SK-N-SH treated with all-trans-retinoic acid at 6 μM for 48 hours (cell line): ENCODE results near the gene VAMP1.
"Not testable (repeated sequence)": the region's sequence is repeated elsewhere in the genome, so short reads cannot be mapped to it uniquely, and the experiment has no call there.

Source experiments
- ARNTL ChIP-seq: fragments of 450-650 bp; formaldehyde crosslinking; IDR thresholded peaks from 2 replicates; pipeline ENCODE4 v1.5.0; 2020; ENCODE audit warnings: low read depth, mild to moderate bottlenecking, moderate library complexity, borderline replicate concordance
- BACH2 ChIP-seq: fragments of 250-450 bp; sonication (Bioruptor Pico); IDR thresholded peaks from 2 replicates; pipeline ENCODE4 v1.9.0; 2021; ENCODE audit warnings: mild to moderate bottlenecking, borderline replicate concordance
- GLIS3 ChIP-seq: fragments of 250-450 bp; sonication (Bioruptor Pico); IDR thresholded peaks from 2 replicates; pipeline ENCODE4 v1.5.0; 2020; ENCODE audit warnings: mild to moderate bottlenecking, moderate library complexity
- PATZ1 ChIP-seq: fragments of 250-450 bp; sonication (Bioruptor Pico); IDR thresholded peaks from 2 replicates; pipeline ENCODE4 v1.8.0; 2020; ENCODE audit warnings: mild to moderate bottlenecking, moderate library complexity, borderline replicate concordance
- RARB ChIP-seq: fragments of 250-450 bp; sonication (Bioruptor Pico); IDR thresholded peaks from 2 replicates; pipeline ENCODE4 v1.8.0; 2021; ENCODE audit warnings: mild to moderate bottlenecking, moderate library complexity
- TCF4 ChIP-seq: fragments of 250-450 bp; sonication (Bioruptor Pico); IDR thresholded peaks from 2 replicates; pipeline ENCODE4 v1.8.0; 2021; ENCODE audit warnings: mild to moderate bottlenecking, moderate library complexity, borderline replicate concordance
- TOX ChIP-seq: fragments of 250-450 bp; sonication (Bioruptor Pico); IDR thresholded peaks from 2 replicates; pipeline ENCODE4 v1.8.0; 2021; ENCODE audit warnings: mild to moderate bottlenecking, moderate library complexity, borderline replicate concordance
- ZC3H10 ChIP-seq: fragments of 250-450 bp; sonication (Bioruptor Pico); IDR thresholded peaks from 2 replicates; pipeline ENCODE4 v1.5.1; 2021; ENCODE audit warnings: mild to moderate bottlenecking, moderate library complexity
- ZFP30 ChIP-seq: fragments of 450-650 bp; formaldehyde crosslinking; IDR thresholded peaks from 2 replicates; pipeline ENCODE4 v1.5.0; 2022; ENCODE audit warnings: mild to moderate bottlenecking, moderate library complexity
- ZNF565 ChIP-seq: fragments of 450-650 bp; formaldehyde crosslinking; conservative IDR thresholded peaks from 2 replicates; pipeline ENCODE4 v1.5.0; 2020; ENCODE audit warnings: low read depth, mild to moderate bottlenecking, moderate library complexity
- ZNF70 ChIP-seq: fragments of 450-650 bp; formaldehyde crosslinking; IDR thresholded peaks from 2 replicates; pipeline ENCODE4 v1.5.0; 2020; ENCODE audit warnings: mild to moderate bottlenecking, moderate library complexity

DNA sequence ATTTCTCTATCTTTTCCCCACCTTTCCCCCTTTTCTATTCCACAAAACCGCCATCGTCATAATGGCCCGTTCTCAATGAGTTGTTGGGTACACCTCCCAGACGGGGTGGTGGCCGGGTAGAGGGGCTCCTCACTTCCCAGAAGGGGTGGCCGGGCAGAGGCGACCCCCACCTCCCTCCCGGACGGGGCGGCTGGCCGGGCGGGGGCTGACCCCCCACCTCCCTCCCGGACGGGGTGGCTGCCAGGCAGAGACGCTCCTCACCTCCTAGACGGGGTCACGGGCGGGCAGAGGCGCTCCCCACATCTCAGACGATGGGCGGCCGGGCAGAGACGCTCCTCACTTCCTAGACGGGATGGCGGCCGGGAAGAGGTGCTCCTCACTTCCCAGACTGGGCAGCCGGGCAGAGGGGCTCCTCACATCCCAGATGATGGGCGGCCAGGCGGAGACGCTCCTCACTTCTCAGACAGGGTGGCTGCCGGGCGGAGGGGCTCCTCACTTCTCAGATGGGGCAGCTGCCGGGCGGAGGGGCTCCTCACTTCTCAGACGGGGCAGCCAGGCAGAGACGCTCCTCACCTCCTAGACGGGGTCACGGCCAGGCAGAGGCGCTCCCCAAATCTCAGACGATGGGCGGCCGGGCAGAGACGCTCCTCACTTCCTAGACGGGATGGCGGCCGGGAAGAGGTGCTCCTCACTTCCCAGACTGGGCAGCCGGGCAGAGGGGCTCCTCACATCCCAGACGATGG, 4.9 kb upstream of the VAMP1 start:
- not testable (repeated sequence) for TF ChIP-seq TOX (CRISPR knock-in tag); RARB (CRISPR knock-in tag); BACH2 (CRISPR knock-in tag); PATZ1; GLIS3; ZNF70 (CRISPR knock-in tag); ZC3H10 (CRISPR knock-in tag); ZFP30 (CRISPR knock-in tag); ZNF565 (CRISPR knock-in tag); TCF4 (CRISPR knock-in tag); ARNTL
